ENCODE results near the gene TMEM87A.

TMEM87A gene

DNA sequence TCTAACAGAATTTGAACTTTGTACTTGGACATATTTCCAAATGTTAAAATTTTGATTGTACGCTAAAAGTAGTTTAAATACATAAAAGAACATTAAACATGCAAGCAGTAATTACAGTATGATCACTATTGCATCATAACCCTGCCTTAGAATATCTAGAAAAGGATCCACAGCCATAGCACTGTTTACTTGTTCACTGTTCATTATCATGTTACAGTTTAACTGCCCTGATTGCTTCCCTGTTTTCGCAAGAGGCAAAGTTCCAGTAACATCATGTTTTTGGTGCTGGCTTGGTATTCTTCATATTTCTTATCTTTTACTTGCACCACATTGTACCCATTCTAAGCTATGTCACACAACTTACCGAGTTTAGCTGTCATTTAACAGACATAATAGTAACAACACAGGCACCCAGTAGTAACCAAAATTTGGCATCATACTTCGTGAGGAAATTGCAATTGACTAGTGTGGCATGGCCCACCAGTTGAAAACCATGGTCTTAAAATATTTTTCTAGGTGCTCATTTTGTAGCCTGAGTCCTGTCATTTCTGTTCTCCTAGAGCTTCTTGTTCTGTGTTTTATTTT is 13.3 kb upstream of the TMEM87A start:
- H3K27me3 ChIP-seq (ENCODE audit: insufficient read depth, poor library complexity, severe bottlenecking), result no peaks in the 10 kb centered on the region
- H3K4me3 ChIP-seq (replicated peaks; ENCODE audit: insufficient read depth, low read length), result no peak overlapping the region
- TF ChIP-seq, protein P1, sequence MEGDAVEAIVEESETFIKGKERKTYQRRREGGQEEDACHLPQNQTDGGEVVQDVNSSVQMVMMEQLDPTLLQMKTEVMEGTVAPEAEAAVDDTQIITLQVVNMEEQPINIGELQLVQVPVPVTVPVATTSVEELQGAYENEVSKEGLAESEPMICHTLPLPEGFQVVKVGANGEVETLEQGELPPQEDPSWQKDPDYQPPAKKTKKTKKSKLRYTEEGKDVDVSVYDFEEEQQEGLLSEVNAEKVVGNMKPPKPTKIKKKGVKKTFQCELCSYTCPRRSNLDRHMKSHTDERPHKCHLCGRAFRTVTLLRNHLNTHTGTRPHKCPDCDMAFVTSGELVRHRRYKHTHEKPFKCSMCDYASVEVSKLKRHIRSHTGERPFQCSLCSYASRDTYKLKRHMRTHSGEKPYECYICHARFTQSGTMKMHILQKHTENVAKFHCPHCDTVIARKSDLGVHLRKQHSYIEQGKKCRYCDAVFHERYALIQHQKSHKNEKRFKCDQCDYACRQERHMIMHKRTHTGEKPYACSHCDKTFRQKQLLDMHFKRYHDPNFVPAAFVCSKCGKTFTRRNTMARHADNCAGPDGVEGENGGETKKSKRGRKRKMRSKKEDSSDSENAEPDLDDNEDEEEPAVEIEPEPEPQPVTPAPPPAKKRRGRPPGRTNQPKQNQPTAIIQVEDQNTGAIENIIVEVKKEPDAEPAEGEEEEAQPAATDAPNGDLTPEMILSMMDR (IDR thresholded peaks at IDR 0.05; ENCODE audit: insufficient read depth, low read length), result no peak
- TF ChIP-seq POLR2AphosphoS5 (IDR thresholded peaks at IDR 0.05; ENCODE audit: low read depth) (no peak), SPI1 (IDR thresholded peaks at IDR 0.05; ENCODE audit: borderline replicate concordance, low read depth) (no peak), GABPA (IDR thresholded peaks at IDR 0.05; ENCODE audit: low read depth) (no peak)
- TF ChIP-seq, protein P2, sequence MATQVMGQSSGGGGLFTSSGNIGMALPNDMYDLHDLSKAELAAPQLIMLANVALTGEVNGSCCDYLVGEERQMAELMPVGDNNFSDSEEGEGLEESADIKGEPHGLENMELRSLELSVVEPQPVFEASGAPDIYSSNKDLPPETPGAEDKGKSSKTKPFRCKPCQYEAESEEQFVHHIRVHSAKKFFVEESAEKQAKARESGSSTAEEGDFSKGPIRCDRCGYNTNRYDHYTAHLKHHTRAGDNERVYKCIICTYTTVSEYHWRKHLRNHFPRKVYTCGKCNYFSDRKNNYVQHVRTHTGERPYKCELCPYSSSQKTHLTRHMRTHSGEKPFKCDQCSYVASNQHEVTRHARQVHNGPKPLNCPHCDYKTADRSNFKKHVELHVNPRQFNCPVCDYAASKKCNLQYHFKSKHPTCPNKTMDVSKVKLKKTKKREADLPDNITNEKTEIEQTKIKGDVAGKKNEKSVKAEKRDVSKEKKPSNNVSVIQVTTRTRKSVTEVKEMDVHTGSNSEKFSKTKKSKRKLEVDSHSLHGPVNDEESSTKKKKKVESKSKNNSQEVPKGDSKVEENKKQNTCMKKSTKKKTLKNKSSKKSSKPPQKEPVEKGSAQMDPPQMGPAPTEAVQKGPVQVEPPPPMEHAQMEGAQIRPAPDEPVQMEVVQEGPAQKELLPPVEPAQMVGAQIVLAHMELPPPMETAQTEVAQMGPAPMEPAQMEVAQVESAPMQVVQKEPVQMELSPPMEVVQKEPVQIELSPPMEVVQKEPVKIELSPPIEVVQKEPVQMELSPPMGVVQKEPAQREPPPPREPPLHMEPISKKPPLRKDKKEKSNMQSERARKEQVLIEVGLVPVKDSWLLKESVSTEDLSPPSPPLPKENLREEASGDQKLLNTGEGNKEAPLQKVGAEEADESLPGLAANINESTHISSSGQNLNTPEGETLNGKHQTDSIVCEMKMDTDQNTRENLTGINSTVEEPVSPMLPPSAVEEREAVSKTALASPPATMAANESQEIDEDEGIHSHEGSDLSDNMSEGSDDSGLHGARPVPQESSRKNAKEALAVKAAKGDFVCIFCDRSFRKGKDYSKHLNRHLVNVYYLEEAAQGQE (IDR thresholded peaks at IDR 0.05; ENCODE audit: insufficient replicate concordance, low read depth), result no peak
- H3K27ac ChIP-seq (replicated peaks), result peak overlapping the region; percentile 91
- DNase-seq (ENCODE audit: low read depth in 1 of 2, low spot score in 1 of 2), result peak; percentile 62 to 74

DNA sequence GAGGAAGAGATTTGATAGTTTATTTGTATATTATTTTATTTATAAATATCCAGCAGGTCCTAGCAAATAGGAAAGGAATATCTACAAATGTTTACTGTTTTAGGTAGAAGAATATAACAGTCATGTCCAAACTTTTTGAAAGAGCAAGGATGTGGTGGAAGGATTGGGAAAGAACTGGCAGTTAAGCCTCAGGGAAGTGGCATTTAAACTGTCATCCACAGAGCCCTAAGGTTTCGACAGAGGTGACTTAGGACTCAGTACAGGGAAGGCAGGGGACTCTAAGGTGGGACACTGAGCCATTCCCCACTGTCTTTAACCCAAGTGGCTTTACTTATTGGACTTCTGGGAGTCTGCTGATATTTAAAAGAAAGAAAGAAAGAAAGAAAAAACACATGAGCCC is 11.8 kb upstream of the TMEM87A start:
- DNase-seq (ENCODE audit: low read depth in 1 of 2, low spot score in 1 of 2), result peak; percentile 74 to 79
- H3K27me3 ChIP-seq (ENCODE audit: insufficient read depth, poor library complexity, severe bottlenecking), result no peaks in the 10 kb centered on the region
- H3K27ac ChIP-seq (replicated peaks), result peak overlapping the region; percentile 91
- TF ChIP-seq SPI1 (IDR thresholded peaks at IDR 0.05; ENCODE audit: borderline replicate concordance, low read depth) (peak; percentile 35; the same call in 1 of the 2 replicates), GABPA (IDR thresholded peaks at IDR 0.05; ENCODE audit: low read depth) (no peak; the same call in 1 of the 2 replicates), POLR2AphosphoS5 (IDR thresholded peaks at IDR 0.05; ENCODE audit: low read depth) (0 out of 2 replicates have a peak, but pooled peaks have one; percentile 30)
- TF ChIP-seq, protein P2 (IDR thresholded peaks at IDR 0.05; ENCODE audit: insufficient replicate concordance, low read depth), result no peak
- TF ChIP-seq, protein P1 (IDR thresholded peaks at IDR 0.05; ENCODE audit: insufficient read depth, low read length), result no peak
- no peak overlapping the region for H3K4me3 ChIP-seq (replicated peaks; ENCODE audit: insufficient read depth, low read length)

DNA sequence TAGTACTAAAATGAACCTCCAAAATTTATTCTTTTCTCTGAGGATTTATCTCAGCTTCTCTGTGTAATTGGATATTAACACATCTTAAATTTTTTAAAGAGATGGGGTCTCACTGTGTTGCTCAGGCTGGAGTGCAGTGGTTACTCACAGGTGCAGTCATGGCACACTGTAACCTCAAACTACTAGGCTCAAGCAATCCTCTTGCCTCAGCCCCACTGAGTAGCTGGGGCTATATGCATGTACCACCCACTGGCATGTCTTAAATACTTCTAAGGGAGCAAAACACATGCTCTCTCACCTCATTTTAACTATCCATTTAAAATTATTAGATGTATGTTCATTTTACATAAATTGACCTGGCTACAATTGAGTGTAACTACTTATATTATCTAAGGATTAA is 11.3 kb upstream of the TMEM87A start:
- Histone ChIP-seq H3K4me3 (replicated peaks; ENCODE audit: insufficient read depth, low read length) (no peak overlapping the region), H3K27ac (replicated peaks) (peak overlapping the region; percentile 91), H3K27me3 (ENCODE audit: insufficient read depth, poor library complexity, severe bottlenecking) (no peaks in the 10 kb centered on the region)
- no peak for TF ChIP-seq SPI1 (IDR thresholded peaks at IDR 0.05; ENCODE audit: borderline replicate concordance, low read depth)
- TF ChIP-seq, protein P1 (IDR thresholded peaks at IDR 0.05; ENCODE audit: insufficient read depth, low read length), result no peak
- TF ChIP-seq, protein P2 (IDR thresholded peaks at IDR 0.05; ENCODE audit: insufficient replicate concordance, low read depth), result no peak
- TF ChIP-seq GABPA (IDR thresholded peaks at IDR 0.05; ENCODE audit: low read depth), result no peak
- DNase-seq (ENCODE audit: low read depth in 1 of 2, low spot score in 1 of 2), result peak in 1 of 2 experiments; percentile 58

All from HL-60 (cell line).